ENCODE data around the gene ATOH1.

DNA sequence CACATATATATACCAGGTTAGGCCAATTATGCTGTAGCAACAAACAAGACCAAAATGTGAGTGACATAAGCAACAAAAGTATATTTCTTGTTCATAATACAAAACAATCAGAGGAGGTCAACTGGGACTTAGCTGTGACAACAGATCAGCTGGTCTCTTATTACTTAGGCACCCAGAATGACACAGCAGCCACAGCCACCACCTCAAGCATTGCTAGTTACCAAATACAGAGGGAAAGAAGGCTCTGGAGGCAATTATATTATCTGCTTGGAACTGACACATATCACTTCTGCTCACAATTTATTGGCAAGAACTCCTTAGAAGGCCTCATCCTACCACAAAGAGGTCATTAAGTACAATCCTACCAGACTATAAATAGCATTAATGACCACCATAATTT, 15.2 kb downstream of the ATOH1 start:
- TF ChIP-seq POLR2A (IDR thresholded peaks at IDR 0.05; ENCODE audit: low read length), result no peak
- TF ChIP-seq GATA1 (IDR thresholded peaks at IDR 0.05; ENCODE audit: low read depth, low read length), result no peak
